ENCODE results near the gene TCF15. TPM values are rescaled to one million over a fixed set of nuclear protein-coding genes. Genes with fewer than 3 reads are reported as not detected.

TCF15 gene
- total RNA-seq, 6 experiments from 2014 or later = not detected

- Mint-ChIP-seq H3K4me3 (no peak overlapping the region), H3K9me3 (peaks cover 11% of the 10 kb centered on the region), H3K4me1 (ENCODE audit: low read depth) (peaks cover 17% of the 10 kb centered on the region), H3K27ac (no peak overlapping the region), H3K36me3 (ENCODE audit: low read depth) (peaks cover 4% of the 10 kb centered on the region), H3K27me3 (ENCODE audit: insufficient read depth) (peaks cover 34% of the 10 kb centered on the region)
- DNase-seq = no peak
- TF ChIP-seq CTCF (IDR thresholded peaks at IDR 0.05) = no peak
Observed at GRCh38 chr20:622161-622560, 12.1 kb upstream of the TCF15 start.

GRCh38 chr20:621125-621756 lies 11.1 kb upstream of the TCF15 start:
- Mint-ChIP-seq H3K4me1 (ENCODE audit: low read depth) (peaks cover 17% of the 10 kb centered on the region), H3K9me3 (peaks cover 11% of the 10 kb centered on the region), H3K36me3 (ENCODE audit: low read depth) (peaks cover 4% of the 10 kb centered on the region), H3K27ac (peak overlapping the region; percentile 0; the same call in 1 of the 2 replicates), H3K4me3 (no peak overlapping the region; the same call in 1 of the 2 replicates), H3K27me3 (ENCODE audit: insufficient read depth) (peaks cover 30% of the 10 kb centered on the region)
- peak; percentile 63 for DNase-seq
- no peak for TF ChIP-seq CTCF (IDR thresholded peaks at IDR 0.05)

GRCh38 chr20:620246-620645 lies 10.1 kb upstream of the TCF15 start:
- Mint-ChIP-seq H3K27ac (no peak overlapping the region), H3K9me3 (peaks cover 11% of the 10 kb centered on the region), H3K4me3 (no peak overlapping the region), H3K36me3 (ENCODE audit: low read depth) (peaks cover 4% of the 10 kb centered on the region), H3K4me1 (ENCODE audit: low read depth) (peaks cover 17% of the 10 kb centered on the region), H3K27me3 (ENCODE audit: insufficient read depth) (peaks cover 28% of the 10 kb centered on the region)
- TF ChIP-seq CTCF (IDR thresholded peaks at IDR 0.05) = no peak
- DNase-seq = no peak

- Mint-ChIP-seq H3K27ac (no peak overlapping the region), H3K4me1 (ENCODE audit: low read depth) (peaks cover 17% of the 10 kb centered on the region), H3K27me3 (ENCODE audit: insufficient read depth) (peaks cover 32% of the 10 kb centered on the region), H3K36me3 (ENCODE audit: low read depth) (peaks cover 4% of the 10 kb centered on the region), H3K4me3 (no peak overlapping the region), H3K9me3 (peaks cover 11% of the 10 kb centered on the region)
- DNase-seq = no peak
- no peak for TF ChIP-seq CTCF (IDR thresholded peaks at IDR 0.05)
Observed at GRCh38 chr20:618980-619379, 8.9 kb upstream of the TCF15 start.

GRCh38 chr20:617934-618690 lies 8.0 kb upstream of the TCF15 start:
- no peak for DNase-seq
- Mint-ChIP-seq H3K4me3 (no peak overlapping the region), H3K4me1 (ENCODE audit: low read depth) (peaks cover 17% of the 10 kb centered on the region), H3K36me3 (ENCODE audit: low read depth) (peaks cover 4% of the 10 kb centered on the region), H3K27me3 (ENCODE audit: insufficient read depth) (peaks cover 32% of the 10 kb centered on the region), H3K27ac (no peak overlapping the region), H3K9me3 (peaks cover 11% of the 10 kb centered on the region)
- TF ChIP-seq CTCF (IDR thresholded peaks at IDR 0.05) = no peak
